Breast epithelium (tissue), 3 donors: ENCODE measurements around the gene SEC61A1.

Experiments
- POLR2A ChIP-seq: fragments of 450-650 bp; IDR thresholded peaks from one replicate; pipeline ENCODE4 v1.6.1; 2016; ENCODE audit warnings: antibody characterized with exemption, mild to moderate bottlenecking, moderate library complexity
- TF ChIP-seq, protein P1 (sequence below), 3 donors: fragments of 450-650 bp; IDR thresholded peaks; one replicate each; pipeline ENCODE4 v1.5.1; 2016 to 2017; ENCODE audit warnings: antibody characterized with exemption in 3 of 3, mild to moderate bottlenecking in 3 of 3, moderate library complexity in 3 of 3

DNA sequence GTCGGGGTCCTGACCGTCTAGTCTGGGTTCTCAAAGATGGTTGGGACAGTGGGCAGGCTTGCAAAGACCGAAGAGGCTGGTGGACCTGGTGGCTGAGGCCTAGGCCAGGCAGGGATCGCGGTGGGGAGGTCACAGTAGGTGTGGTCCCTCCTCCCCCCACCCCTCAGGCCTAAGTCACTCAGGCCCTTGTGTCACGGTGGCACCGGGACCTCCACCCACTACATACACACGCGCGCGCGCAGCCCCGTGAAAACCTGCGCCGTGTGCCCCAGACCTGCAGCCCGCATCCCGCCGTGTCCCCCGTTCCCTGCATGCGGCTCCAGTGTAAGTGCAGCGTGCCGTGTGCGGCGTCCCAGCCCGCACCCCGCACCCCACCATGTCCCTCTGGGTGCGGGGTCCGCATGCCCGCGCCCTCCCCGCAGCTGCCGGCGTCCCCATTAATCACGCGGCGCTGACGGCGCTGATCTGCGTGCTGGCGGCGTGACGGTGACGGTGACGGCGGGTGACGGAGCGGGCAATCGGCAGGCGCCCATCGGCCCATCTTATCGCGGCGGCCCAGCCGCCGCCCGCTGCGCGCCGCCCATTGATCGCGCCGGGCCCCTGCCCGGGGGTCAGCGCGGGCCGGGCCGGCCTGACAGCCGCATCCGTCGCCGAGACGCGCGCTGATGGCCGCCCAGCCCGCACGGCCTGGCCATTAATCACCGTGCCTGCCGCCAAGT lies 24.4 kb downstream of the SEC61A1 start:
- TF ChIP-seq, protein P1, sequence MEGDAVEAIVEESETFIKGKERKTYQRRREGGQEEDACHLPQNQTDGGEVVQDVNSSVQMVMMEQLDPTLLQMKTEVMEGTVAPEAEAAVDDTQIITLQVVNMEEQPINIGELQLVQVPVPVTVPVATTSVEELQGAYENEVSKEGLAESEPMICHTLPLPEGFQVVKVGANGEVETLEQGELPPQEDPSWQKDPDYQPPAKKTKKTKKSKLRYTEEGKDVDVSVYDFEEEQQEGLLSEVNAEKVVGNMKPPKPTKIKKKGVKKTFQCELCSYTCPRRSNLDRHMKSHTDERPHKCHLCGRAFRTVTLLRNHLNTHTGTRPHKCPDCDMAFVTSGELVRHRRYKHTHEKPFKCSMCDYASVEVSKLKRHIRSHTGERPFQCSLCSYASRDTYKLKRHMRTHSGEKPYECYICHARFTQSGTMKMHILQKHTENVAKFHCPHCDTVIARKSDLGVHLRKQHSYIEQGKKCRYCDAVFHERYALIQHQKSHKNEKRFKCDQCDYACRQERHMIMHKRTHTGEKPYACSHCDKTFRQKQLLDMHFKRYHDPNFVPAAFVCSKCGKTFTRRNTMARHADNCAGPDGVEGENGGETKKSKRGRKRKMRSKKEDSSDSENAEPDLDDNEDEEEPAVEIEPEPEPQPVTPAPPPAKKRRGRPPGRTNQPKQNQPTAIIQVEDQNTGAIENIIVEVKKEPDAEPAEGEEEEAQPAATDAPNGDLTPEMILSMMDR (IDR thresholded peaks at IDR 0.05) = no peak
- no peak for TF ChIP-seq POLR2A
